Psoas muscle (tissue), 8 donors: ENCODE results near the gene OSBPL1A. TPM values are rescaled to one million over a fixed set of nuclear protein-coding genes. Genes with fewer than 3 reads are reported as not detected.

Experiments
- ATAC-seq, 4 donors: fragments of 200-7000 bp; cut with Tn5 transposase; one replicate each; pipeline ENCODE4 v1.9.1; 2020; ENCODE audit warnings: moderate library complexity in 3 of 4, mild to moderate bottlenecking in 2 of 4
- DNase-seq, 2 donors: peaks; one replicate each; pipeline ENCODE4 v3.0.0-alpha.2; 2020
- H3K27ac ChIP-seq: fragments of 200-600 bp; one replicate; pipeline ENCODE4 v1.8.0; 2022
- H3K27me3 ChIP-seq, 3 donors: fragments of 200-600 bp in 1 of 3; one replicate each; pipeline versions ENCODE4 v1.6.1 to v1.8.0; 2013 to 2022; ENCODE audit warnings: low read length in 2 of 3, mild to moderate bottlenecking in 2 of 3, moderate library complexity in 1 of 3; ENCODE audit not compliant: insufficient read depth in 3 of 3
- H3K36me3 ChIP-seq, 2 donors: fragments of 200-600 bp in 1 of 2; one replicate each; pipeline versions ENCODE4 v1.6.1 to v1.8.0; 2013 to 2022; ENCODE audit warnings: low read depth in 1 of 2, mild to moderate bottlenecking in 1 of 2, moderate library complexity in 1 of 2; ENCODE audit not compliant: insufficient read depth in 1 of 2
- H3K4me1 ChIP-seq: fragments of 200-600 bp; one replicate; pipeline ENCODE4 v1.8.0; 2022
- H3K4me3 ChIP-seq: fragments of 200-600 bp; one replicate; pipeline ENCODE4 v1.8.0; 2022; ENCODE audit warnings: mild to moderate bottlenecking
- H3K9me3 ChIP-seq: fragments of 200-600 bp; one replicate; pipeline ENCODE4 v1.8.0; 2022
- WGBS, 3 donors: extraction: QIAGEN DNeasy Blood & Tissue Kit; methylation state at CpG; one replicate each; pipeline versions ENCODE4 v1.1.6 to v1.1.7; 2013; 5-methylcytosine and 5-hydroxymethylcytosine counted together
- intact Hi-C, 2 donors: fragments of 100-400 bp; cut with DNase I; formaldehyde crosslinking; loops; one replicate each; pipeline versions ENCODE4 v1.11.0 to v1.14.2; 2022
- polyA plus RNA-seq, 3 donors: library from polyadenylated mRNA; stranded (reverse); fragments of 200-250 nt; gene quantifications; one replicate each; pipeline ENCODE4 v1.2.3, GENCODE V29; 2013
- total RNA-seq, 4 donors: library from RNA; stranded (reverse); fragmentation: NEBNext Ultra II Directional in 2 of 4; extraction: Animal tissue kit (Norgen Biotek cat#: 25700) in 2 of 4; gene quantifications; one replicate each; pipeline versions ENCODE4 v1.2.1 to v1.2.4, GENCODE V29; 2021 to 2023
- TF ChIP-seq, protein P1 (sequence below): fragments of 200-600 bp; IDR thresholded peaks from one replicate; pipeline ENCODE4 v1.8.0; 2022; ENCODE audit warnings: antibody characterized with exemption
- donor health status: healthy with polysubstance abuse.
- donor health status: DM: no; HTN: no; CAD: no; lungs with moderate emphysema.
- donor health status: Bipolar disorder and iron deficiency.
- donor health status: healthy.
- donor health status: DM: yes; HTN: yes; CAD: no.
- donor health status: DM: no; HTN: no; CAD: no.
- donor health status: DM: no; HTN: no; CAD: no.
- donor health status: DM: yes; HTN: yes; CAD: no.

OSBPL1A gene
- total and polyA plus RNA-seq, 7 donors: 13.7 to 87.8 (median 65.8) TPM

DNA sequence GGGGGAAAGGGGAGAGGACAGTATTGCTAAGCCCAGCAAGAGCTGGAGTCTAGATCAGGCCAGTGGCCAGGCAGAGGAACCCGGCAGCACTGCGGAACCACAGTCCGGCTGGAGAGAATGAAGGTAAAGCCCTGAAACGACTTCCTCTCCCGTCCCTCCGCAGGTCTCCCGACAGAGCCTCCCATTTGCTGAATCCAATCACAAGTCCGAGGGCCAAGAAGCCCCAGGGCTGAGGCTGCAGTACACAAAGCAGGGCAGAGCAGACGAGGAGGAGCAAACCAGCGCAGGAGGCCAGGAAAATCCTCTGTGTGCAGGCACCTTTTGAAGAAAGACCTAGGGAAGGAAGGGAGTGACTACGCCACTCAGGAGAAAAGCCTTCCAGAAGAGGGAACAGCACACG, 104.4 kb downstream of the OSBPL1A start:
- TF ChIP-seq, protein P1, sequence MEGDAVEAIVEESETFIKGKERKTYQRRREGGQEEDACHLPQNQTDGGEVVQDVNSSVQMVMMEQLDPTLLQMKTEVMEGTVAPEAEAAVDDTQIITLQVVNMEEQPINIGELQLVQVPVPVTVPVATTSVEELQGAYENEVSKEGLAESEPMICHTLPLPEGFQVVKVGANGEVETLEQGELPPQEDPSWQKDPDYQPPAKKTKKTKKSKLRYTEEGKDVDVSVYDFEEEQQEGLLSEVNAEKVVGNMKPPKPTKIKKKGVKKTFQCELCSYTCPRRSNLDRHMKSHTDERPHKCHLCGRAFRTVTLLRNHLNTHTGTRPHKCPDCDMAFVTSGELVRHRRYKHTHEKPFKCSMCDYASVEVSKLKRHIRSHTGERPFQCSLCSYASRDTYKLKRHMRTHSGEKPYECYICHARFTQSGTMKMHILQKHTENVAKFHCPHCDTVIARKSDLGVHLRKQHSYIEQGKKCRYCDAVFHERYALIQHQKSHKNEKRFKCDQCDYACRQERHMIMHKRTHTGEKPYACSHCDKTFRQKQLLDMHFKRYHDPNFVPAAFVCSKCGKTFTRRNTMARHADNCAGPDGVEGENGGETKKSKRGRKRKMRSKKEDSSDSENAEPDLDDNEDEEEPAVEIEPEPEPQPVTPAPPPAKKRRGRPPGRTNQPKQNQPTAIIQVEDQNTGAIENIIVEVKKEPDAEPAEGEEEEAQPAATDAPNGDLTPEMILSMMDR: no peak
- DNase-seq: no peak
- H3K4me1 ChIP-seq: no peaks in the 10 kb centered on the region
- no peak overlapping the region for H3K27ac ChIP-seq
- no peak for ATAC-seq
- H3K36me3 ChIP-seq: no peaks in the 10 kb centered on the region
- no peak overlapping the region for H3K4me3 ChIP-seq
- no peaks in the 10 kb centered on the region for H3K27me3 ChIP-seq
- 82 to 88% (median 85%) methylated on average over 12 of the region's 12 CpGs for WGBS, 3 donors
- intact Hi-C loops: no loop called here
- H3K9me3 ChIP-seq: no peaks in the 10 kb centered on the region

DNA sequence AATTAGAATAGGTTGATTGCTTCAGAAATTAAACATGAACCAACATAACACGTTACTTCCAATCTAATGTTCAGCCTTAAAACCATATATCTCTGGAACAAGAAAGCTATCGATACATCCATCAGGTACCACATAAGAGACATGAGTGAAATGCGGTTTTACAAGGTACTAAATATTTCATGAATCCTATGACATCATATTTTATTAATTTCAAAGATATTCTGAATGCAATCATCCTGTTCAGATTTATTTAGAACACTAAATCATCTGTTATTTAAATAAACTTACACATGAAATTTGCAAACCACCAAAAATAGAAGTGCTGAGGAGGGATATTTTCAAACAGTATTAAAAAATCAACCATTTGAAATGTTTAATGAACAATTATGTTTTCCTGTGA, 119.0 kb downstream of the OSBPL1A start:
- no peaks in the 10 kb centered on the region for H3K4me1 ChIP-seq
- WGBS, 3 donors: 95 to 97% (median 96%) methylated on average over 3 of the region's 3 CpGs
- intact Hi-C loops: no loop called here
- no peak for ATAC-seq
- no peaks in the 10 kb centered on the region for H3K9me3 ChIP-seq
- no peaks in the 10 kb centered on the region for H3K27me3 ChIP-seq
- DNase-seq: no peak
- TF ChIP-seq, protein P1: no peak
- H3K36me3 ChIP-seq: no peaks in the 10 kb centered on the region
- no peak overlapping the region for H3K4me3 ChIP-seq
- H3K27ac ChIP-seq: no peak overlapping the region

DNA sequence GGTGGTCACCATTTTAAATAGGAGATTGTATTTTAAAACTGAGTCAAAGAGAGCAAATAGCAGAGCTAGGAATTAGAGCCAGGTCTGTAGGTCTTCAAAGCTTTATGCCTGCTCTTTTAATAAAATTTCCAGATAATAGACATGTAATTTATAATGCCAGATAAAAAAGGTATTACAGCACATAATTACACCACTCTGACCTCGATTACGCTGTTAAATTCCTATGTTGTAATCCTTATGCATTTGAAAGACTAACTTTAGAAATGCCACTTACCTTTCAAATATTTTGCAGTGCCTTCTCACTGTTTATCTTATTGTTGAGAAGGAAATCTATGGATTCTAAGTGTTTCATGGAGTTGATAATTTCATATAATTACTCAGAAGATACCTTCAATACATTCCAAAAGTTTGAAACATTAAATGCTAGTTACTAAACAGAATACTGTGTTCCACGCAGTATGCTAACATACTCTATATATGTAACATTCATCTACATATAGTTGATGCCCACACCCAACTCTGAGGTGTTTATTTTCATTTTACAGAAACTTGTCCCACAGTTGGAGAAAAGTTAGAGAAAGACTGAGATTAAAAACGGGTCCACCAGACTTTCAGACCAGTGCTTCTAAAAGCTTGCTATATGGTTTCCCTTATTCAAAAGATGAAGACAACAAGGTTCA, 120.0 kb downstream of the OSBPL1A start:
- Histone ChIP-seq H3K4me3 (no peak overlapping the region), H3K9me3 (no peaks in the 10 kb centered on the region), H3K27ac (no peak overlapping the region), H3K27me3 (no peaks in the 10 kb centered on the region), H3K4me1 (peaks cover 2% of the 10 kb centered on the region), H3K36me3 (no peaks in the 10 kb centered on the region)
- DNase-seq (no peak), ATAC-seq (no peak)
- TF ChIP-seq, protein P1: no peak
- intact Hi-C loops: no loop called here
- 83 to 91% (median 86%) methylated on average over 4 of the region's 4 CpGs for WGBS, 3 donors

DNA sequence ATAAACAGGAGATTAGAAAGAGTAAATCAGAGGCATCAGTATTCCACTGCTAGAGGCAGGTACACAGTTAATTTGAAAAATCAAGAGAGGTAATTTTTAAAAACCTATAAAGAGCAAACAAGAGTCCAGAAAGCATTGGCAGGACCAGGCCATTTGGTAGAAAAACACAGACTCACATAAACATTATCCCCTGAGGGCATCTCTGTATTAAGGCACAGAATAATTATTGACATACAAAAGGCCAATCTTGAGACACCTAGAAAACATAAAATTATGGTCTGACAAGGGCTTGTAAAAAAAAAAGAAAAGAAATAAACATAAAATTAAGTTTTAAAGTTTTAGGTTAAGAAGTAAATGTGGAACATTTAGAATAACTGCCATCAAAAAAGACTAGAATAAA, 120.6 kb downstream of the OSBPL1A start:
- intact Hi-C loops: no loop called here

More for the DNA sequence above, 120.6 kb downstream of the OSBPL1A start:
- H3K36me3 ChIP-seq: no peaks in the 10 kb centered on the region
- peaks cover 7% of the 10 kb centered on the region for H3K4me1 ChIP-seq
- DNase-seq: no peak
- TF ChIP-seq, protein P1: no peak
- no peaks in the 10 kb centered on the region for H3K9me3 ChIP-seq
- no peak for ATAC-seq
- H3K27me3 ChIP-seq: no peaks in the 10 kb centered on the region
- no peak overlapping the region for H3K4me3 ChIP-seq
- no peak overlapping the region for H3K27ac ChIP-seq
